Islet of Langerhans (tissue), 1 donor: ENCODE results near the gene RPA1.

ENCODE experiments used
- FAIRE-seq: peaks from one replicate; lab custom pipeline; 2011; peaks lifted over from hg19 to GRCh38; lab: Jason Lieb, UNC

The RPA1 gene

GRCh38 chr17:1912146-1912545, 82.3 kb downstream of the RPA1 start:
- no peak for FAIRE-seq

- no peak for FAIRE-seq
These were observed 83.9 kb downstream of the RPA1 start for GRCh38 chr17:1913702-1914101.

DNA sequence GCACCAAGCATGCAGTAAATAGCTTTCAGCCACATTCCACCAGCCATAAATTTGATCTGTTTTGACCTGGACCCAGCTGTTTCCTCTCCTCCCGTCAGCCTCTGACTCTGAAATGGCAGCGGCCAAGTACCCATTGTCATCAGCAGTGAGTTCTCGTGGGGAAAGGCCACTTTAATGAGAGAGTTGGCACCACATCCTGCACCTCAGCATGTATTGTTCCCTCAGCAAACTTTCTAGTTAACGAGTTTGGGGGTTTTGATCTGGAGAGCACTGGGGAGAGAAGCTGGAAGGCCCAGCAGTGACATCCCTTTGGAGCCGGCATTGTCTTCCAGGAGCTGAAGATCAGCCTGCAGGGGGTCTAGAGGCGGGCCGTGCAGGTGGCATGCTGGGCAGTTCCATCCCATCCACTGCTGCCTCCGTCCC, 84.9 kb downstream of the RPA1 start:
- FAIRE-seq: no peak

- FAIRE-seq: no peak
These were observed 86.1 kb downstream of the RPA1 start for GRCh38 chr17:1915889-1916288.

DNA sequence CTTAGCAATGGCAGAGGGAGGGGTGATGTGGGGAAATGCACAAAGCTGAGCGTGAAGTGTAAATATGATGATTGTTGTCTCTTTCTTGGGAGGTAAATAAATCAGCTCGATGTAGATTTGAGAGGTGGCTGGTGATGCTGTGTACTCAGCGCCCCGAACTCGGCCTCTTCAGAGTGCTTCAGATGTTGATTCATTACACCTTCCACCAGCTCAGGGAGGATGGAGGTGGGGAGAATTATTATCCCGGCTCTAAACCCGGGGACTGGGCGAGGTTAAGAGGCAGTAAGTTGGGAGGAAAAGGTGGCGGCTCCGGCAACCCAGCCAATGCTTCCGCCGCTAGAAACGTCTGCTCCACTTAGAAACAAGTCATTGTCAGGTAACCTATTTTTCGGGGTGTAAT, 86.5 kb downstream of the RPA1 start:
- FAIRE-seq: no peak

GRCh38 chr17:1916963-1917715, 87.3 kb downstream of the RPA1 start:
- FAIRE-seq: no peak

GRCh38 chr17:1918346-1919162, 88.7 kb downstream of the RPA1 start:
- no peak for FAIRE-seq

GRCh38 chr17:1919201-1919600, 89.4 kb downstream of the RPA1 start:
- FAIRE-seq: no peak

- FAIRE-seq: no peak
These were observed 91.1 kb downstream of the RPA1 start for GRCh38 chr17:1920948-1921351.

DNA sequence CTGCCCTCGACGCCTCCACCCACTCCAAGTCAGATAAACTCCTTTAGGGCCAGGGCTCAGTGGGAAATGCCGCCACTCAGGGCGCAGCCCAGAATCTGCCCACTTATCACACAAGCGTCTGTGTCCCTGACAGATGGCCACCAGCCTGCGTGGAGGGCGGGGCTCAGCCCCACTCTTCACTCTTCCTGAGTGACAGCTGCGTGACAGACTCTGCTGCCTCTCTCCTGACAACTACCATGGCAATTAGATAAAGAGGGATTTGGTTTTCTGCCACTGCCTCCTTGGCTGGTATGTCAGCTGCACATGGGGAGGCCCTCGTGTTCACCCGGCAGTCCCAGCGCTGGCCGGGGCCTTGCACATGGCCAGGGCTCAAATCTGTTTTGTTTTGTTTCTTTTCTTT, 99.2 kb downstream of the RPA1 start:
- FAIRE-seq: no peak

GRCh38 chr17:1930337-1930645, 100.5 kb downstream of the RPA1 start:
- FAIRE-seq: no peak

GRCh38 chr17:1931844-1932579, 102.2 kb downstream of the RPA1 start:
- no peak for FAIRE-seq

DNA sequence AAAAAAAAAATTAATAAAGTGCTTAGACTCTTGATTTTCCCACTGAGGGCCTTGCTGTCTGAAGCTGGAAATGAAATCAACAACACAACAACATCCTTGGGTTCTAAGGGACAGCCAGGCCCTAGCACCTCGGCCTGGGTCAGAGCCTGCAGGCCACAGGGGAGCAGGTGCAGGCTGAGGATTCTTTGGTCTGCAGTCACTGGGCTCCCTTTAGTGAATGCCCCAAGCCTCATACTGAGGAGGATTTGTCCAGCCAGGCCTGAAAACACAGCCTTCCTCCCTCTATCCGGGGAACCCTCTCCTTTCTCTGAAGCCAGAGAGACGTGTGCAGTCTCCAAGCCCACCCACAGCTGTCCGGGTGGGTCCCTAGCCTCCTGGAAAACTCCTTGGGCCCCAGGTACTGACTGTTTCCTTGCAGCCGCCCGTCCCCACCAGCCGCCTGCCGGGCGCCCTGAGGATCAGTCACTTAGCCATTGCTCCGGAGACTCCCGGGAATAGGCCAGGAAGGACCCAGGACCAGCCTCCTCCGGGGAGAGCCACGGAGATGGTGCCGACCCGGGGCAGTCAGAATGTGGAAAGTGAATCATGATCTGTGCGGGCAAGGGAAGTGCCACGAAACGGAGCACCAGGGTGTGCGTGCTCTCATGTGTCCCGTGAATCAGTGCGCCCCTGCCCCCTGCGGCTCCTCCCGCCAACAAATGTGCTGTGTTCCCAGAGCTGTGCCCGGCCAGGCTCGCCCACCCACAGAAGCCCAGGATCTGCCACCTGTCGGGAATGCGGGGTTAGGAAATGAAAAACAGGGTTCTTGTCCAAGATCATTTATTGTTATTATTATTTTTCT, 104.3 kb downstream of the RPA1 start:
- no peak for FAIRE-seq

DNA sequence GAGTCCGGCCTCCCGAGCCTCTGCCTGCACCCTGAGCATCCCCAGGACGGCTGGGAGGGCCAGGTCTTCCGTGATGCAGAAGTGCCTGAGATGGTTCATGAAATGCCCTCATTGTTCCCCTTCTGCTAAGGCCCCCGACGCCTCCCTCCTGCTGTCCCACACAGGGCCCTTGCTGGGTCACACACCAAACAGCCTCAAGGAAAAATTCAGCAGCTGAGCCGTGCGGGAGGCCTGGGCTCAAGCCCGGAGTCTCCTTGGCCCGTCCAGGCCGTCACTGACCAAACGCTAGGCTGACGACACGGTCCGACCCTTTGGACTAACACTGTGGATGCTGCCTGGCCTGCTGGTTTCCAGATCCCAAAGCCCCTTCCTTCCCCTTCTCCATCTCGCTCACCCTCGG, 105.1 kb downstream of the RPA1 start:
- no peak for FAIRE-seq

DNA sequence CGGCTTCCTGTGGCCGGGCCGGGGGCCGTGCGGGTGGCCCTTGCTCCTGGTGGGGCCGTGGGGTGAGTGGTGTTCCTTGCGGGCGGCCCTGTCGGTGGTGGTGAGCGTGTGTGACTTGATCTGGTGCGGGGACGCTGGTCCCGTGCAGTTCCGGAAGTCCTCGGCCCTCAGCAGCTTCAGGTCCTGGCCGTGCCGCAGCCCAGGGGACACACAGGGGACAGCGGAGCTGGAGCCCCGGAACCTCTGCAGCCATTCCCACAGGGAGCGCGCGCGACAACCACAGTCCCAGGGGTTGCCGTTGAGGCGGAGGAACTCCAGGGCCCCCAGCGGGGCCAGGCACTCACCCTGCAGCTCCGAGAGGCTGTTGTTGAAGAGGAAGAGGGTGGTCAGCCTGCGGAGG, 107.0 kb downstream of the RPA1 start:
- no peak for FAIRE-seq

DNA sequence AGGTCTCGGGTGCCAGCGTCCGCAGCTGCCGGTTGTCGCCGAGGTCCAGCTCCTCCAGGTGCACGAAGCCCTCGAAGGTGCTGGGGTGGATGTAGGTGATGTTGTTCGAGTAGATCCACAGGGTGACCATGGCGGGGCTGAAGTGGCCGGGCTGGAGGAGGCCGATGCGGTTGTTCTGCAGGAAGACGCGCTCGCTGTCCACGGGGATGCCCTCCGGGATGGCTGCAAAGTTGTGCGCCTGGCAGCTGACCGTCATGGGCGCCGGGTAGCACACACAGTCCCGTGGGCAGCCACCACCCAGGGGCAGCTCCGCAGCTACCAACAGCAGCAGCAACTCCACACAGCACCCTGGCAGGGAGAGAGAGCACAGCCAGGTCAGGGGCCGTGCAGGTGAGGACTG, 107.7 kb downstream of the RPA1 start:
- FAIRE-seq: no peak

- no peak for FAIRE-seq
These were observed 110.4 kb downstream of the RPA1 start for GRCh38 chr17:1939981-1940809.

- no peak for FAIRE-seq
These were observed 111.0 kb downstream of the RPA1 start for GRCh38 chr17:1940810-1941185.

DNA sequence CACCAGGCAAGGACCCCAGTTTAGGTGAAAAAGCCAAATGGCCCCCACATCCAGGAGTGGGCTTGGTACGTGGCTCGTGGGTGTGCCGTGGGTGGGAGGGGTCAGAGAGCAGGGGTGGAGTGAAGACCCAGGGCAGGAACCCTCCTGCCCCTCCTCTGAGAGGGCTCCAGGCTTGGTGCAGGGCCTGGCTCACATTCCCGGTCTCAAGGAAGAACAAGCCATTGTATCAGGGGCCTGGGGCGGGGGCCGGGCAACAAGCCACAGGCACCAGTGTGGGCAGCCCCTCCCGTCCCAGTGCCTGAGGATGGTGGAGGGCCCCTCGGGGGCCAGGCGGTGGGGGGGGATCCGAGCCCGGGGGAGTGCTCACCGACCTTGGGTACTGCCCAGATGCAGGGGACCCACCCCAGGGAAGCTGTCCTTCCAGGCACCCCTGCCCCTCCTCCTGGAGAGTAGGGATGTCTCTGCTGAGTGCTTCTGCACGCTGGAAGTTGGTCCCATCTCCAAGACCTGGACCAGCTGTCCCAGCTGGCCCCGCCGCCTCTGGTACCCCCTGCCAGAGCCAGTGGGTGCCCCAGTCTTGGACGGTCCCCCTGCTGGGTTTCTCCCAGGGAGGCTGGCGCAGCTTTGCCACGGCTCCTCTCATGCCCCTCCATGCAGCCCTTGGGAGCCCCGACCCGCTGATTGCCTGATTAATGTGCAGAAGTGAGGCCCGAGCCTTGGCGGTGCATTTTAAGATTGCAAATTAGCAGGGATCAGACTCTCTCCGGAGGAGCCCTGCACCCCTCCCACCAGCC, 111.7 kb downstream of the RPA1 start:
- FAIRE-seq: no peak

DNA sequence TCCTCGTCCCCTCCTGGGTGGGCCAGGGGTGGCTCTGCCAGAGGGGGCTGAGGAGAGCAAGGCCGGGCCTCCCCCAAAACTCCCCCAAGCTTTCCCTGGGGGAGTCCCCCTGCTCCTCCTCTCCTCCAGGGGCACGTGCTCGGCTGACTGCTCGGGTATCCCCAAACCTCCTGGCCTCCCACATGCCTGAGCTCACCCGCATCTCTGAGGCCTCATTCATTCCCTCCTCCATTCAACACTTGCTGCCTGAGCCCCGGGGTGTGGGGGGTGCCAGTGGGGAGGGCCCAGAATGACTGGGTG, 112.2 kb downstream of the RPA1 start:
- no peak for FAIRE-seq
